ENCODE data around the gene PCDHGA4. TPM values are rescaled to one million over a fixed set of nuclear protein-coding genes. Genes with fewer than 3 reads are reported as not detected.
"Not testable (repeated sequence)": the region's sequence is repeated elsewhere in the genome, so short reads cannot be mapped to it uniquely, and the experiment has no call there.

PCDHGA4 gene
- total and polyA plus RNA-seq, 3 donors from 2014 or later, result 1.9 to 21.0 (median 14.2) TPM

GRCh38 chr5:141374627-141375026, 19.8 kb downstream of the PCDHGA4 start:
- no peaks in the 10 kb centered on the region for H3K4me1 ChIP-seq
- no peaks in the 10 kb centered on the region for H3K36me3 ChIP-seq (ENCODE audit: low read depth, missing control alignments)
- WGBS, 2 donors, result 48% methylated on average over 12 to 14 of the region's 14 CpGs
- TF ChIP-seq CTCF (IDR thresholded peaks at IDR 0.05) (no peak), POLR2A (IDR thresholded peaks at IDR 0.05) (no peak)
- no peak overlapping the region for H3K4me3 ChIP-seq
- intact Hi-C loops (cut with DNase I; ENCODE audit: low total_unique reads), result no loop called here
- no peak overlapping the region for H3K27ac ChIP-seq
- DNase-seq, result no peak
- H3K27me3 ChIP-seq, result no peaks in the 10 kb centered on the region
- no peaks in the 10 kb centered on the region for H3K9me3 ChIP-seq

- DNase-seq, result peak; percentile 65
- H3K4me1 ChIP-seq; intact Hi-C loops (cut with DNase I; ENCODE audit: low total_unique reads); H3K4me3 ChIP-seq; H3K9me3 ChIP-seq; H3K36me3 ChIP-seq (ENCODE audit: low read depth, missing control alignments); H3K27ac ChIP-seq; H3K27me3 ChIP-seq: not testable (repeated sequence)
- WGBS, 2 donors, result 44% methylated on average over 38 of the region's 48 CpGs; no CpG with 5 or more reads in 1 of the 2 donors
These were observed 20.8 kb downstream of the PCDHGA4 start for GRCh38 chr5:141375444-141376155.

GRCh38 chr5:141382469-141383294, 27.9 kb downstream of the PCDHGA4 start, which contains the start of gene PCDHGA7:
PCDHGA7 (plus strand) TSS chr5:141382742; CDS start chr5:141382900, 158 bp downstream.
- no peak for DNase-seq
- intact Hi-C loops (cut with DNase I; ENCODE audit: low total_unique reads), result no loop called here

GRCh38 chr5:141383345-141383744, 28.5 kb downstream of the PCDHGA4 start:
- Histone ChIP-seq H3K4me3 (peak overlapping the region in 1 of 2 donors; percentile 48), H3K9me3 (no peaks in the 10 kb centered on the region), H3K36me3 (ENCODE audit: low read depth, missing control alignments) (no peaks in the 10 kb centered on the region), H3K27me3 (no peaks in the 10 kb centered on the region), H3K27ac (no peak overlapping the region), H3K4me1 (no peaks in the 10 kb centered on the region)
- WGBS, 2 donors, result 24 to 32% methylated on average over 20 to 21 of the region's 21 CpGs
- DNase-seq, result no peak
- intact Hi-C loops (cut with DNase I; ENCODE audit: low total_unique reads), result no loop called here
- TF ChIP-seq POLR2A (IDR thresholded peaks at IDR 0.05) (no peak), CTCF (IDR thresholded peaks at IDR 0.05) (no peak)

More at GRCh38 chr5:141382469-141383294, 27.9 kb downstream of the PCDHGA4 start, which contains the start of gene PCDHGA7:
- Histone ChIP-seq H3K36me3 (ENCODE audit: low read depth, missing control alignments) (no peaks in the 10 kb centered on the region), H3K27me3 (no peaks in the 10 kb centered on the region), H3K4me1 (no peaks in the 10 kb centered on the region), H3K9me3 (no peaks in the 10 kb centered on the region), H3K4me3 (peak within 1 kb of the TSS; percentile 16 to 48), H3K27ac (no peak within 1 kb of the TSS)
- WGBS, 2 donors, result 9% methylated on average over 22 to 37 of the region's 37 CpGs
- TF ChIP-seq CTCF (IDR thresholded peaks at IDR 0.05), result peak in 1 of 3 experiments; percentile 19
- no peak for TF ChIP-seq POLR2A (IDR thresholded peaks at IDR 0.05)

Measured in testis (tissue), 3 donors.